H1 (cell line): ENCODE measurements around the gene KCNQ1. TPM values are rescaled to one million over a fixed set of nuclear protein-coding genes. Genes with fewer than 3 reads are reported as not detected.

Source experiments
- CTCF ChIA-PET: fragments of 300-600 bp; sonication (Branson Sonifier 250); formaldehyde crosslinking; loops from one replicate; lab custom pipeline; 2021; ENCODE audit not compliant: partially characterized antibody; lab: Charles Lee
- POLR2A ChIA-PET: fragments of 300-600 bp; sonication (Branson Sonifier 250); formaldehyde crosslinking; loops from one replicate; lab custom pipeline; 2021; ENCODE audit warnings: inconsistent platforms; ENCODE audit not compliant: partially characterized antibody; lab: Charles Lee
- DNase-seq, 2 experiments: peaks; one replicate each; pipeline versions ENCODE4 v3.0.0 to v3.0.0-alpha.2; 2010 to 2022; ENCODE audit warnings: low spot score in 2 of 2, low read depth in 1 of 2, mixed read lengths in 1 of 2
- FAIRE-seq: peaks from 2 replicates; lab custom pipeline; 2011; peaks lifted over from hg19 to GRCh38; lab: Jason Lieb, UNC
- H2AFZ ChIP-seq: 2 replicates; pipeline ENCODE4 v1.8.1; 2012; ENCODE audit warnings: low read length, inconsistent platforms
- H2AK5ac ChIP-seq: 2 replicates; pipeline ENCODE4 v1.6.1; 2013; ENCODE audit warnings: low read depth, low read length
- H2BK120ac ChIP-seq: replicated peaks from 2 replicates; pipeline ENCODE3; 2013; ENCODE audit warnings: low read depth, low read length, inconsistent platforms
- H2BK12ac ChIP-seq: 2 replicates; pipeline ENCODE4 v1.6.1; 2013; ENCODE audit warnings: low read depth, low read length
- H2BK15ac ChIP-seq: 2 replicates; pipeline ENCODE4 v1.6.1; 2013; ENCODE audit warnings: low read length
- H2BK20ac ChIP-seq: 2 replicates; pipeline ENCODE4 v1.6.1; 2013; ENCODE audit warnings: low read length
- H2BK5ac ChIP-seq: 2 replicates; pipeline ENCODE4 v1.6.1; 2013; ENCODE audit warnings: low read depth, low read length
- H3K14ac ChIP-seq: 2 replicates; pipeline ENCODE4 v1.6.1; 2013; ENCODE audit warnings: inconsistent platforms; ENCODE audit not compliant: insufficient read length
- H3K18ac ChIP-seq: 2 replicates; pipeline ENCODE4 v1.6.1; 2013; ENCODE audit warnings: low read length; ENCODE audit errors: extremely low read depth
- H3K23ac ChIP-seq: 2 replicates; pipeline ENCODE4 v1.6.1; 2013; ENCODE audit warnings: inconsistent platforms; ENCODE audit not compliant: insufficient read length
- H3K23me2 ChIP-seq: 2 replicates; pipeline ENCODE4 v1.6.1; 2013; ENCODE audit warnings: low read depth, low read length
- H3K27ac ChIP-seq: 2 replicates; pipeline ENCODE4 v1.6.1; 2011; ENCODE audit warnings: low read depth, low read length, inconsistent platforms
- H3K27me3 ChIP-seq, 4 experiments: replicated peaks in 1 of 4; 1 replicate in 1 of 4; 2 replicates in 3 of 4; pipeline versions ENCODE4 v1.6.1 to v1.8.1; 2011 to 2013; ENCODE audit warnings: low read length in 3 of 4, mild to moderate bottlenecking in 3 of 4, inconsistent platforms in 2 of 4, mixed read lengths in 2 of 4, moderate library complexity in 1 of 4; ENCODE audit not compliant: control insufficient read depth in 3 of 4, insufficient read depth in 3 of 4; ENCODE audit errors: extremely low read depth in 1 of 4
- H3K36me3 ChIP-seq, 4 experiments: 2 replicates each; pipeline versions ENCODE4 v1.6.1 to v1.8.1; 2011 to 2013; ENCODE audit warnings: mild to moderate bottlenecking in 4 of 4, low read length in 3 of 4, moderate library complexity in 2 of 4, control low read depth in 1 of 4, inconsistent platforms in 1 of 4; ENCODE audit not compliant: insufficient read depth in 4 of 4, control insufficient read depth in 2 of 4
- H3K4ac ChIP-seq: replicated peaks from 2 replicates; pipeline ENCODE3; 2013; ENCODE audit warnings: low read length, low read depth, mixed read lengths, inconsistent platforms; ENCODE audit not compliant: insufficient read length
- H3K4me1 ChIP-seq, 4 experiments: replicated peaks in 1 of 4; 1 replicate in 1 of 4; 2 replicates in 3 of 4; pipeline versions ENCODE4 v1.6.1 to v1.8.1; 2011 to 2013; ENCODE audit warnings: low read length in 3 of 4, inconsistent platforms in 2 of 4, mixed read lengths in 1 of 4; ENCODE audit not compliant: insufficient read depth in 4 of 4, control insufficient read depth in 3 of 4
- H3K4me2 ChIP-seq, 2 experiments: 2 replicates each; pipeline versions ENCODE4 v1.6.1 to v1.8.1; 2011 to 2013; ENCODE audit warnings: low read depth in 2 of 2, low read length in 2 of 2, control low read depth in 1 of 2, inconsistent platforms in 1 of 2, mild to moderate bottlenecking in 1 of 2; ENCODE audit not compliant: insufficient read depth in 1 of 2
- H3K4me3 ChIP-seq, 4 experiments: fragments of 200-600, 300-600 bp in 1 of 4; sonication (generic), shearing (Covaris generic), sonication (Bioruptor Twin) in 1 of 4; 2 replicates each; pipeline versions ENCODE4 v1.5.1 to v1.8.1; 2011 to 2016; ENCODE audit warnings: low read length in 4 of 4, low read depth in 3 of 4, control low read depth in 2 of 4, inconsistent platforms in 2 of 4, mild to moderate bottlenecking in 2 of 4, mixed read lengths in 1 of 4, moderate library complexity in 1 of 4; ENCODE audit not compliant: insufficient read depth in 2 of 4; ENCODE audit errors: extremely low read depth in 1 of 4
- H3K56ac ChIP-seq: replicated peaks from 2 replicates; pipeline ENCODE3; 2013; ENCODE audit warnings: low read depth, mild to moderate bottlenecking, mixed read lengths, low read length, inconsistent platforms; ENCODE audit not compliant: insufficient read length
- H3K79me1 ChIP-seq: 2 replicates; pipeline ENCODE4 v1.6.1; 2013; ENCODE audit warnings: low read depth, low read length, control low read depth
- H3K79me2 ChIP-seq, 2 experiments: 2 replicates each; pipeline versions ENCODE4 v1.6.1 to v1.8.1; 2012 to 2013; ENCODE audit warnings: low read length in 2 of 2, mild to moderate bottlenecking in 2 of 2, inconsistent platforms in 1 of 2; ENCODE audit not compliant: insufficient read depth in 2 of 2, control insufficient read depth in 1 of 2
- H3K9ac ChIP-seq, 4 experiments: replicated peaks in 1 of 4; 1 replicate in 1 of 4; 2 replicates in 3 of 4; pipeline versions ENCODE4 v1.6.1 to v1.8.1; 2011 to 2013; ENCODE audit warnings: low read depth in 3 of 4, low read length in 3 of 4, control low read depth in 2 of 4, mild to moderate bottlenecking in 2 of 4, moderate library complexity in 2 of 4, inconsistent platforms in 1 of 4; ENCODE audit errors: extremely low read depth in 1 of 4
- H3K9me3 ChIP-seq, 2 experiments: 2 replicates each; pipeline versions ENCODE4 v1.6.1 to v1.8.1; 2012 to 2013; ENCODE audit warnings: mild to moderate bottlenecking in 2 of 2, moderate library complexity in 2 of 2, control low read depth in 1 of 2, inconsistent platforms in 1 of 2, low read depth in 1 of 2, low read length in 1 of 2, mixed read lengths in 1 of 2; ENCODE audit not compliant: insufficient read depth in 2 of 2
- H4K20me1 ChIP-seq, 2 experiments: replicated peaks in 1 of 2; 2 replicates each; pipeline versions ENCODE3 to v1.8.1; 2011 to 2013; ENCODE audit warnings: inconsistent platforms in 2 of 2, low read length in 2 of 2, mild to moderate bottlenecking in 1 of 2; ENCODE audit not compliant: insufficient read depth in 2 of 2, control insufficient read depth in 1 of 2
- H4K5ac ChIP-seq: 2 replicates; pipeline ENCODE4 v1.6.1; 2013; ENCODE audit warnings: low read length, low read depth, mixed read lengths, inconsistent platforms; ENCODE audit not compliant: insufficient read length
- H4K8ac ChIP-seq: 2 replicates; pipeline ENCODE4 v1.8.0; 2013; ENCODE audit warnings: mild to moderate bottlenecking, moderate library complexity, low read length, inconsistent platforms; ENCODE audit not compliant: insufficient read depth; ENCODE audit errors: extremely low read depth
- H4K91ac ChIP-seq: replicated peaks from 2 replicates; pipeline ENCODE3; 2013; ENCODE audit warnings: low read length, mixed read lengths, inconsistent platforms; ENCODE audit not compliant: insufficient read length
- EP300 ChIP-seq, 2 experiments: IDR thresholded peaks; 1 replicate in 1 of 2; 2 replicates in 1 of 2; pipeline ENCODE4 v1.6.1; 2011 to 2012; ENCODE audit warnings: low read depth in 2 of 2, low read length in 2 of 2, mild to moderate bottlenecking in 2 of 2, borderline replicate concordance in 1 of 2, inconsistent platforms in 1 of 2, moderate library complexity in 1 of 2
- JUND ChIP-seq: IDR thresholded peaks from 2 replicates; pipeline ENCODE4 v1.6.1; 2011; ENCODE audit warnings: mild to moderate bottlenecking, improper control_type of control experiment, low read length
- RXRA ChIP-seq: IDR thresholded peaks from 2 replicates; pipeline ENCODE4 v1.6.1; 2011; ENCODE audit warnings: low read depth, mild to moderate bottlenecking, low read length, moderate library complexity; ENCODE audit not compliant: insufficient read depth
- SAP30 ChIP-seq: fragments of 300-600 bp; sonication (generic); IDR thresholded peaks from 2 replicates; pipeline ENCODE4 v1.7.1; 2012; ENCODE audit warnings: low read length, moderate library complexity, mild to moderate bottlenecking, inconsistent platforms; ENCODE audit not compliant: insufficient read depth, insufficient replicate concordance
- TCF12 ChIP-seq: IDR thresholded peaks from 2 replicates; pipeline ENCODE4 v1.6.1; 2011; ENCODE audit warnings: low read depth, mild to moderate bottlenecking, low read length
- WGBS, 2 experiments: shearing (Covaris generic) in 1 of 2; methylation state at CpG; one replicate each; pipeline versions ENCODE4 v1.1.6 to v1.1.7; 2013 to 2015; ENCODE audit warnings: low lambda C conversion rate in 2 of 2, mixed read lengths in 2 of 2, inconsistent platforms in 1 of 2, low coverage in 1 of 2, missing lambda C conversion rate in 1 of 2; ENCODE audit not compliant: insufficient replicate concordance in 2 of 2, insufficient coverage in 1 of 2, insufficient read length in 1 of 2; ENCODE audit errors: extremely low coverage in 1 of 2, missing lambda C conversion rate in 1 of 2; 5-methylcytosine and 5-hydroxymethylcytosine counted together
- polyA plus RNA-seq, 7 experiments: library from polyadenylated mRNA; depleted of rRNA in 3 of 7; stranded (reverse) in 5 of 7; unstranded in 2 of 7; fragments of >200 nt in 5 of 7; fragments of 200-250 nt in 2 of 7; gene quantifications; 1 replicate in 5 of 7; 2 replicates in 1 of 7; 4 replicates in 1 of 7; pipeline versions ENCODE4 v1.2.1 to v1.2.3, GENCODE V29; 2011 to 2013; ENCODE audit warnings: missing spikeins in 2 of 7, mixed read lengths in 2 of 7
- total RNA-seq: library from RNA; stranded (reverse); fragmentation: NEBNext Ultra II Directional; extraction: Animal tissue kit (Norgen Biotek cat#: 25700); gene quantifications from 2 replicates; pipeline ENCODE4 v1.2.1, GENCODE V29; 2021
- TF ChIP-seq, protein P1 (sequence below): IDR thresholded peaks from 2 replicates; pipeline ENCODE4 v1.6.1; 2012; ENCODE audit warnings: inconsistent platforms

Gene KCNQ1
- total and polyA plus RNA-seq, 2 of the 8 experiments (the other 6 are each of a cell fraction or from before 2014, with no cell fraction given): 1.9 to 2.0 TPM

DNA sequence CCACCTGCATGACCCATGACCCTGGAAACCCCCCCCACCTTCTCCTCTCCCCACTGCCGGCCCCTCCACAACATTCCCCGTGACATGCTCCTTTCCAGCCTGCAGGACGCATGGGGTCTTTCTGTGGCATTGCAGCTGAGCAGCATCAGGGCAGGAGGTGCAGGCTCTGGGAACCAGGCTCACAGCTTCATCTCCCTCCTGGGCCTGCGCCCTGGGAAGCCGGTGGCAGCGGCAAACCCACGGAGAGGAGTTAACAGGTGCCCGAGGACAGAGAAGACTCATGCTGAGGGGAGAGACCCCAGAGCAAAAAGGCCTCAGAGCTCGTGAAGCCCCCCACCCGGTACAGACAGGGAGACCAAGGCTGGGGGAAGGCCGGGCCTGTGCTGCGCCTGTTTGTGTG is 408.6 kb downstream of the KCNQ1 start:
- Histone ChIP-seq H3K4me3 (no peak overlapping the region), H3K4me2 (no peak overlapping the region), H2BK20ac (no peak overlapping the region), H3K9me3 (no peaks in the 10 kb centered on the region; a peak in 1 of 4 replicates), H3K4me1 (peaks cover 0 to 7% (median 3%) of the 10 kb centered on the region in 4 experiments; a peak in 5 of 7 replicates), H2AK5ac (no peak overlapping the region), H4K91ac (no peak overlapping the region), H3K18ac (no peak overlapping the region), H2BK15ac (no peak overlapping the region), H3K23me2 (peaks cover 4% of the 10 kb centered on the region; the same call in 1 of the 2 replicates), H2BK5ac (no peak overlapping the region)
- no peak for FAIRE-seq
- TF ChIP-seq TCF12 (no peak), SAP30 (no peak), EP300 (IDR thresholded peaks at IDR 0.05; ENCODE audit: borderline replicate concordance in 1 of 2, low read depth in 2 of 2, low read length in 2 of 2) (no peak), JUND (no peak), RXRA (no peak)
- TF ChIP-seq, protein P1, sequence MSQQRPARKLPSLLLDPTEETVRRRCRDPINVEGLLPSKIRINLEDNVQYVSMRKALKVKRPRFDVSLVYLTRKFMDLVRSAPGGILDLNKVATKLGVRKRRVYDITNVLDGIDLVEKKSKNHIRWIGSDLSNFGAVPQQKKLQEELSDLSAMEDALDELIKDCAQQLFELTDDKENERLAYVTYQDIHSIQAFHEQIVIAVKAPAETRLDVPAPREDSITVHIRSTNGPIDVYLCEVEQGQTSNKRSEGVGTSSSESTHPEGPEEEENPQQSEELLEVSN: no peak
- TF ChIP-seq, all 59 proteins: peak for 0
- Histone ChIP-seq H3K27me3 (peaks cover 0 to 23% (median 7%) of the 10 kb centered on the region in 4 experiments; a peak in 4 of 7 replicates), H3K14ac (no peak overlapping the region), H3K27ac (no peak overlapping the region), H3K23ac (no peak overlapping the region), H3K4ac (peak overlapping the region; percentile 69), H2BK12ac (no peak overlapping the region), H4K8ac (no peak overlapping the region), H3K56ac (no peak overlapping the region), H2AFZ (no peak overlapping the region), H2BK120ac (no peak overlapping the region), H4K20me1 (peaks cover 0 to 2% of the 10 kb centered on the region in 2 experiments), H3K79me2 (no peaks in the 10 kb centered on the region), H4K5ac (no peak overlapping the region), H3K79me1 (no peaks in the 10 kb centered on the region), H3K36me3 (no peaks in the 10 kb centered on the region), H3K9ac (no peak overlapping the region)
- WGBS, 2 experiments: 91% methylated on average over 12 of the region's 12 CpGs; no CpG with 5 or more reads in 1 of the 2 experiments
- CTCF ChIA-PET: interaction anchor here (0.7 to 2.9 kb wide), 2 partner anchors 28 to 321 kb away, joined by 3 to 13 read pairs; no protein-coding TSS in a partner anchor
- no peak for DNase-seq
- POLR2A ChIA-PET: interaction anchor here (0.7 kb wide), 1 partner anchor 166 kb away, joined by 4 read pairs; no protein-coding TSS in a partner anchor
